WTC11 (cell line): ENCODE results near the gene CDK12. TPM values are rescaled to one million over a fixed set of nuclear protein-coding genes. Genes with fewer than 3 reads are reported as not detected.

Experiments
- ATAC-seq: fragments of 200-7000 bp; cut with Tn5 transposase; 2 replicates; pipeline ENCODE4 v1.10.0; 2021; ENCODE audit warnings: mild to moderate bottlenecking, moderate library complexity
- CTCF ChIA-PET: fragments of 300-600 bp; sonication (Branson Sonifier 250); formaldehyde crosslinking; loops from one replicate; lab custom pipeline; 2021; ENCODE audit warnings: antibody characterized with exemption; lab: Charles Lee
- POLR2A ChIA-PET: fragments of 350-600 bp; sonication (Branson Sonifier 250); formaldehyde crosslinking; loops from one replicate; lab custom pipeline; 2021; ENCODE audit warnings: antibody characterized with exemption; lab: Charles Lee
- DNase-seq: peaks from one replicate; pipeline ENCODE4 v3.0.0; 2021; ENCODE audit warnings: low spot score
- H3K27ac Mint-ChIP-seq: 2 replicates; pipeline ENCODE4 v1.8.0; 2021; ENCODE audit warnings: mixed read lengths
- H3K27me3 Mint-ChIP-seq: 2 replicates; pipeline ENCODE4 v1.8.0; 2021; ENCODE audit warnings: low read depth, mild to moderate bottlenecking, moderate library complexity, mixed read lengths
- H3K36me3 Mint-ChIP-seq: 2 replicates; pipeline ENCODE4 v1.8.0; 2021; ENCODE audit warnings: mixed read lengths
- H3K4me1 Mint-ChIP-seq: 2 replicates; pipeline ENCODE4 v1.8.0; 2022; ENCODE audit warnings: mixed read lengths
- H3K4me3 Mint-ChIP-seq: 2 replicates; pipeline ENCODE4 v1.8.0; 2021; ENCODE audit warnings: mild to moderate bottlenecking, moderate library complexity, mixed read lengths
- H3K9me3 Mint-ChIP-seq: 2 replicates; pipeline ENCODE4 v1.8.0; 2021; ENCODE audit warnings: mixed read lengths
- CREB1 ChIP-seq: sonication (generic); formaldehyde crosslinking; IDR thresholded peaks from 2 replicates; pipeline ENCODE4 v1.8.0; 2023; ENCODE audit warnings: mild to moderate bottlenecking, missing genetic modification reagents
- ETV6 ChIP-seq: sonication (generic); formaldehyde crosslinking; IDR thresholded peaks from 2 replicates; pipeline ENCODE4 v1.8.1; 2022; ENCODE audit warnings: mild to moderate bottlenecking, missing genetic modification reagents
- FOXK1 ChIP-seq: sonication (generic); formaldehyde crosslinking; IDR thresholded peaks from 2 replicates; pipeline ENCODE4 v1.8.0; 2022; ENCODE audit warnings: mild to moderate bottlenecking, moderate library complexity, missing genetic modification reagents
- GRHL2 ChIP-seq: fragments of 250-450 bp; sonication (Bioruptor Pico); IDR thresholded peaks from 2 replicates; pipeline ENCODE4 v1.8.0; 2022; ENCODE audit warnings: mild to moderate bottlenecking, moderate library complexity; ENCODE audit not compliant: insufficient replicate concordance, severe bottlenecking
- HMGA2 ChIP-seq: fragments of 250-450 bp; sonication (Bioruptor Pico); IDR thresholded peaks from 2 replicates; pipeline ENCODE4 v1.4.0; 2021; ENCODE audit warnings: mild to moderate bottlenecking, moderate library complexity
- KAT7 ChIP-seq: sonication (generic); formaldehyde crosslinking; IDR thresholded peaks from 2 replicates; pipeline ENCODE4 v1.8.1; 2023; ENCODE audit warnings: missing genetic modification reagents, mild to moderate bottlenecking, borderline replicate concordance
- SOX15 ChIP-seq: fragments of 250-450 bp; sonication (Bioruptor Pico); IDR thresholded peaks from 2 replicates; pipeline ENCODE4 v1.9.0; 2021; ENCODE audit warnings: mild to moderate bottlenecking
- TCF7 ChIP-seq: sonication (generic); formaldehyde crosslinking; IDR thresholded peaks from 2 replicates; pipeline ENCODE4 v1.8.0; 2022; ENCODE audit warnings: mild to moderate bottlenecking, low read depth, missing genetic modification reagents, moderate library complexity
- TEAD1 ChIP-seq: sonication (generic); formaldehyde crosslinking; IDR thresholded peaks from 2 replicates; pipeline ENCODE4 v1.8.0; 2022; ENCODE audit warnings: mild to moderate bottlenecking, missing genetic modification reagents
- TP53 ChIP-seq: sonication (generic); formaldehyde crosslinking; IDR thresholded peaks from 2 replicates; pipeline ENCODE4 v1.8.1; 2023; ENCODE audit warnings: mild to moderate bottlenecking, missing genetic modification reagents
- ZNF121 ChIP-seq: sonication (generic); formaldehyde crosslinking; IDR thresholded peaks from 2 replicates; pipeline ENCODE4 v1.8.0; 2023; ENCODE audit warnings: missing genetic modification reagents
- ZNF263 ChIP-seq: sonication (generic); formaldehyde crosslinking; IDR thresholded peaks from 2 replicates; pipeline ENCODE4 v1.8.1; 2022; ENCODE audit warnings: low read depth, mild to moderate bottlenecking, moderate library complexity, missing genetic modification reagents
- ZNF396 ChIP-seq: fragments of 250-450 bp; sonication (Bioruptor Pico); IDR thresholded peaks from 2 replicates; pipeline ENCODE4 v1.8.0; 2021; ENCODE audit warnings: mild to moderate bottlenecking, moderate library complexity, borderline replicate concordance
- ZNF423 ChIP-seq: fragments of 250-450 bp; sonication (Bioruptor Pico); IDR thresholded peaks from 2 replicates; pipeline ENCODE4 v2.1.2; 2022; ENCODE audit warnings: mild to moderate bottlenecking, moderate library complexity
- total RNA-seq: library from RNA; stranded (reverse); gene quantifications from 3 replicates; pipeline ENCODE4 v1.2.3, GENCODE V29; 2021
- TF ChIP-seq, protein P1 (sequence below): fragments of 250-450 bp; sonication (Bioruptor Pico); IDR thresholded peaks from 2 replicates; pipeline ENCODE4 v2.1.2; 2022; ENCODE audit warnings: mild to moderate bottlenecking, moderate library complexity
- TF ChIP-seq, protein P2 (sequence below): sonication (generic); formaldehyde crosslinking; IDR thresholded peaks from 2 replicates; pipeline ENCODE4 v1.8.1; 2022; ENCODE audit warnings: low read depth, missing genetic modification reagents, borderline replicate concordance
- TF ChIP-seq, protein P3 (sequence below): sonication (generic); formaldehyde crosslinking; IDR thresholded peaks from 2 replicates; pipeline ENCODE4 v1.8.1; 2023; ENCODE audit warnings: mild to moderate bottlenecking, missing genetic modification reagents
- TF ChIP-seq, protein P4 (sequence below): sonication (generic); formaldehyde crosslinking; IDR thresholded peaks from 2 replicates; pipeline ENCODE4 v1.8.0; 2023; ENCODE audit warnings: missing genetic modification reagents, mild to moderate bottlenecking, borderline replicate concordance

The CDK12 gene
- total RNA-seq, 1 experiment from 2014 or later = 58.4 TPM

DNA sequence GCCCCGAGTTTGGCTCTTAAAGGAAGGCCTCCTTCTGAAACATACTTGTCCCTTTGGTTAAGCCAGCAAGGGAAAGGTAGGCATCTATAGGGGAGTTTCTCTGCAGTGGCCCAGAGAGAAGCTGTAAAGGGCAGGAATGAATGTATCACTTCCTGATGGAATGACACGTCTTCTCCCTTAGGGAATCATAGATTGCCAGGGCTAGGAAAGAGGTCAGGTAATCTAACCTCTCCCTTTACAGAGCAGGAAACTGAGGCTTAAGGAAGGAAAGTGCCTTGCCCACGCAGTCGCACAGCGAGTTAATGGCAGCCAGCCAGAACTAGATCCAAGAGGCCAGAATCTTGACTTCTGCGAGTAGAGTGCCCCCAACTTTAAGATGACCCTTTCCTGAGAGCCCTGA is 80.4 kb downstream of the CDK12 start:
- no peaks in the 10 kb centered on the region for H3K36me3 Mint-ChIP-seq
- CTCF ChIA-PET = no interaction called here

DNA sequence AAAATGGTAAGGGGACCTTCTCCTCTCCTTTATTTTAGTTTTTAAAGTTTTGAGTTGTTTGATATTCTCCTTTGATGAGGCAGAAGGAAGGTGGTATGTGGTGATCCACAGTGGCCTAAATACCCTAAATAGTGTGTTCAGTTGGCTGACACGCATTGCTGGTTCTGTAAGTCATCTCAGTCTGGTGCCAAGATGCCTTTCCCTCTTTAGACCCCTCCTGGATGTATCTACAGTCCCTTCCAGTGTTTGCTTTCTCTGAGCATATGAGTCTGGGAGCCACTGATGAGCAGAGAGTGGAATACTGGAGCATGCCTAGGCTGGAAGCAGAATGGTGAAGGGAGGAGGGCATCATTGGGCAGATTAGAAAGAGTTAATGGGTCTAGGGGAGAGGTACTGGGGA is 81.9 kb downstream of the CDK12 start:
- POLR2A ChIA-PET = no interaction called here
- Mint-ChIP-seq H3K27ac (no peak overlapping the region), H3K4me3 (no peak overlapping the region), H3K36me3 (no peaks in the 10 kb centered on the region), H3K9me3 (no peaks in the 10 kb centered on the region), H3K27me3 (no peaks in the 10 kb centered on the region), H3K4me1 (no peaks in the 10 kb centered on the region)
- CTCF ChIA-PET = interaction anchor here (14.0 kb wide), 1 partner anchor 79 kb away, joined by 390 read pairs; the partner anchor contains the start of gene PPP1R1B
- DNase-seq (no peak), ATAC-seq (no peak)
- TF ChIP-seq CREB1 (CRISPR knock-in tag) = no peak
- TF ChIP-seq ZNF423 = no peak

More for the DNA sequence above, 80.4 kb downstream of the CDK12 start:
- no peak for ATAC-seq
- POLR2A ChIA-PET = no interaction called here
- TF ChIP-seq HMGA2 (CRISPR knock-in tag) (no peak), ZNF423 (no peak), FOXK1 (CRISPR knock-in tag) (no peak), ZNF121 (no peak), TCF7 (CRISPR knock-in tag) (no peak), ZNF263 (CRISPR knock-in tag) (no peak), GRHL2 (CRISPR knock-in tag) (no peak), KAT7 (CRISPR knock-in tag) (no peak), ZNF396 (CRISPR knock-in tag) (no peak), SOX15 (CRISPR knock-in tag) (no peak), TEAD1 (CRISPR knock-in tag) (no peak), TP53 (CRISPR knock-in tag) (no peak), ETV6 (CRISPR knock-in tag) (no peak)
- TF ChIP-seq, protein P1, sequence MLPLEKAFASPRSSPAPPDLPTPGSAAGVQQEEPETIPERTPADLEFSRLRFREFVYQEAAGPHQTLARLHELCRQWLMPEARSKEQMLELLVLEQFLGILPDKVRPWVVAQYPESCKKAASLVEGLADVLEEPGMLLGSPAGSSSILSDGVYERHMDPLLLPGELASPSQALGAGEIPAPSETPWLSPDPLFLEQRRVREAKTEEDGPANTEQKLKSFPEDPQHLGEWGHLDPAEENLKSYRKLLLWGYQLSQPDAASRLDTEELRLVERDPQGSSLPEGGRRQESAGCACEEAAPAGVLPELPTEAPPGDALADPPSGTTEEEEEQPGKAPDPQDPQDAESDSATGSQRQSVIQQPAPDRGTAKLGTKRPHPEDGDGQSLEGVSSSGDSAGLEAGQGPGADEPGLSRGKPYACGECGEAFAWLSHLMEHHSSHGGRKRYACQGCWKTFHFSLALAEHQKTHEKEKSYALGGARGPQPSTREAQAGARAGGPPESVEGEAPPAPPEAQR (CRISPR knock-in tag) = no peak
- TF ChIP-seq, protein P2, sequence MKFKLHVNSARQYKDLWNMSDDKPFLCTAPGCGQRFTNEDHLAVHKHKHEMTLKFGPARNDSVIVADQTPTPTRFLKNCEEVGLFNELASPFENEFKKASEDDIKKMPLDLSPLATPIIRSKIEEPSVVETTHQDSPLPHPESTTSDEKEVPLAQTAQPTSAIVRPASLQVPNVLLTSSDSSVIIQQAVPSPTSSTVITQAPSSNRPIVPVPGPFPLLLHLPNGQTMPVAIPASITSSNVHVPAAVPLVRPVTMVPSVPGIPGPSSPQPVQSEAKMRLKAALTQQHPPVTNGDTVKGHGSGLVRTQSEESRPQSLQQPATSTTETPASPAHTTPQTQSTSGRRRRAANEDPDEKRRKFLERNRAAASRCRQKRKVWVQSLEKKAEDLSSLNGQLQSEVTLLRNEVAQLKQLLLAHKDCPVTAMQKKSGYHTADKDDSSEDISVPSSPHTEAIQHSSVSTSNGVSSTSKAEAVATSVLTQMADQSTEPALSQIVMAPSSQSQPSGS (CRISPR knock-in tag) = no peak
- TF ChIP-seq, protein P3, sequence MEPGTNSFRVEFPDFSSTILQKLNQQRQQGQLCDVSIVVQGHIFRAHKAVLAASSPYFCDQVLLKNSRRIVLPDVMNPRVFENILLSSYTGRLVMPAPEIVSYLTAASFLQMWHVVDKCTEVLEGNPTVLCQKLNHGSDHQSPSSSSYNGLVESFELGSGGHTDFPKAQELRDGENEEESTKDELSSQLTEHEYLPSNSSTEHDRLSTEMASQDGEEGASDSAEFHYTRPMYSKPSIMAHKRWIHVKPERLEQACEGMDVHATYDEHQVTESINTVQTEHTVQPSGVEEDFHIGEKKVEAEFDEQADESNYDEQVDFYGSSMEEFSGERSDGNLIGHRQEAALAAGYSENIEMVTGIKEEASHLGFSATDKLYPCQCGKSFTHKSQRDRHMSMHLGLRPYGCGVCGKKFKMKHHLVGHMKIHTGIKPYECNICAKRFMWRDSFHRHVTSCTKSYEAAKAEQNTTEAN (CRISPR knock-in tag) = no peak
- TF ChIP-seq, protein P4, sequence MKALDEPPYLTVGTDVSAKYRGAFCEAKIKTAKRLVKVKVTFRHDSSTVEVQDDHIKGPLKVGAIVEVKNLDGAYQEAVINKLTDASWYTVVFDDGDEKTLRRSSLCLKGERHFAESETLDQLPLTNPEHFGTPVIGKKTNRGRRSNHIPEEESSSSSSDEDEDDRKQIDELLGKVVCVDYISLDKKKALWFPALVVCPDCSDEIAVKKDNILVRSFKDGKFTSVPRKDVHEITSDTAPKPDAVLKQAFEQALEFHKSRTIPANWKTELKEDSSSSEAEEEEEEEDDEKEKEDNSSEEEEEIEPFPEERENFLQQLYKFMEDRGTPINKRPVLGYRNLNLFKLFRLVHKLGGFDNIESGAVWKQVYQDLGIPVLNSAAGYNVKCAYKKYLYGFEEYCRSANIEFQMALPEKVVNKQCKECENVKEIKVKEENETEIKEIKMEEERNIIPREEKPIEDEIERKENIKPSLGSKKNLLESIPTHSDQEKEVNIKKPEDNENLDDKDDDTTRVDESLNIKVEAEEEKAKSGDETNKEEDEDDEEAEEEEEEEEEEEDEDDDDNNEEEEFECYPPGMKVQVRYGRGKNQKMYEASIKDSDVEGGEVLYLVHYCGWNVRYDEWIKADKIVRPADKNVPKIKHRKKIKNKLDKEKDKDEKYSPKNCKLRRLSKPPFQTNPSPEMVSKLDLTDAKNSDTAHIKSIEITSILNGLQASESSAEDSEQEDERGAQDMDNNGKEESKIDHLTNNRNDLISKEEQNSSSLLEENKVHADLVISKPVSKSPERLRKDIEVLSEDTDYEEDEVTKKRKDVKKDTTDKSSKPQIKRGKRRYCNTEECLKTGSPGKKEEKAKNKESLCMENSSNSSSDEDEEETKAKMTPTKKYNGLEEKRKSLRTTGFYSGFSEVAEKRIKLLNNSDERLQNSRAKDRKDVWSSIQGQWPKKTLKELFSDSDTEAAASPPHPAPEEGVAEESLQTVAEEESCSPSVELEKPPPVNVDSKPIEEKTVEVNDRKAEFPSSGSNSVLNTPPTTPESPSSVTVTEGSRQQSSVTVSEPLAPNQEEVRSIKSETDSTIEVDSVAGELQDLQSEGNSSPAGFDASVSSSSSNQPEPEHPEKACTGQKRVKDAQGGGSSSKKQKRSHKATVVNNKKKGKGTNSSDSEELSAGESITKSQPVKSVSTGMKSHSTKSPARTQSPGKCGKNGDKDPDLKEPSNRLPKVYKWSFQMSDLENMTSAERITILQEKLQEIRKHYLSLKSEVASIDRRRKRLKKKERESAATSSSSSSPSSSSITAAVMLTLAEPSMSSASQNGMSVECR (CRISPR knock-in tag) = no peak
- Mint-ChIP-seq H3K27me3 (no peaks in the 10 kb centered on the region), H3K27ac (no peak overlapping the region; the same call in 1 of the 2 replicates), H3K9me3 (no peaks in the 10 kb centered on the region), H3K4me3 (no peak overlapping the region), H3K4me1 (no peaks in the 10 kb centered on the region)
- DNase-seq = no peak
